ENCODE measurements around the gene IRF7.
A peak's percentile ranks its signal among the peaks of the same experiment; 100 is the strongest.

The IRF7 gene

DNA sequence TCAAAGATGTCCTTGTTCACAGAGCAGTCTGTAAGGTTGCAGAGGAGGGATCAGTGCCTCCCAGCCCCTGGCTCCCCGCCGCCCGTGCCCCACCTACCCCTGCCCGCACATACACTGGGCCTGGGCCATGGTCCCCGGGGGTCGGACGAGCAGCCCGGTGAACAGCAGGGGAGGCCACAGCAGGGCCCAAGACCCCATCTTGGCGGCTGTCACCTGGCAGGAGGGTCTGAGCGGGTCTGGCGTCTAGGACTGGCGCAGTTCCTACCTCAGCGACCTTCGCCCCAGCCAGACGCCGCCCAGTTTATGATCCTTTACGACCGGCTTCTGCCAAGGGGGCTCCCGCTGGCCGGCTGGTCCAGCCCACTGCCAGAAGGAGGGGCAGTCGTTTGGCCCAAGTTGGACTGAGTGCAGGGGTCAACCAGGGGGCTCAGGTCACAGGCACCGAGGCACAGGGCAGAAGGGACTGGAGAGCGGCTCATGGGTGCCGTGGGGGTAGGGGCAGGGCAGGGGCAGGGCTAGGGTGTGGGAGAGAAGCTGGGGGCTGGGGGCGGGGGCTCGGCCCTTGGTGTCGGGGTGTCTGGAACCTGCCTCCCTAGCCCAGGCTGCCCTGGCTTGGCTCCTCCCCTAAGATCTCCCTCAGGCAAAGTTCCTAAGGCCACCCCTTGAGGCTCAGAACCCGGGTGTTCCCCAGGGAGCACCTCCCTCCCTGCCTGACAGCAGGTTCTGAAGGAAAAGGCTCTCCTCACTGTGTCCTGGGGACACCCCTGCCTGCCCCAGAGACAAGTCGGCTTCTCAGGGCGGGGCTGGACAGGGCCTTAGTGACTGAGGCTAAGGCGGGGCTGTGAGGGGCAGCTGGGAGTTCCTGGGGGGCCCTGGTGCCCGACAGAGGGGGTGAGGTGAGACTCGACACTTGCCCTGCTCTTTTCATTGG is 9.2 kb upstream of the IRF7 start, which contains the start of gene CDHR5:
TSS of gene CDHR5 (minus strand) at position 251 of the 931 bp plus-strand sequence. CDS start at position 198, 53 bp downstream.
- no peak for DNase-seq (ENCODE audit: low read depth)
- TF ChIP-seq, protein P1, sequence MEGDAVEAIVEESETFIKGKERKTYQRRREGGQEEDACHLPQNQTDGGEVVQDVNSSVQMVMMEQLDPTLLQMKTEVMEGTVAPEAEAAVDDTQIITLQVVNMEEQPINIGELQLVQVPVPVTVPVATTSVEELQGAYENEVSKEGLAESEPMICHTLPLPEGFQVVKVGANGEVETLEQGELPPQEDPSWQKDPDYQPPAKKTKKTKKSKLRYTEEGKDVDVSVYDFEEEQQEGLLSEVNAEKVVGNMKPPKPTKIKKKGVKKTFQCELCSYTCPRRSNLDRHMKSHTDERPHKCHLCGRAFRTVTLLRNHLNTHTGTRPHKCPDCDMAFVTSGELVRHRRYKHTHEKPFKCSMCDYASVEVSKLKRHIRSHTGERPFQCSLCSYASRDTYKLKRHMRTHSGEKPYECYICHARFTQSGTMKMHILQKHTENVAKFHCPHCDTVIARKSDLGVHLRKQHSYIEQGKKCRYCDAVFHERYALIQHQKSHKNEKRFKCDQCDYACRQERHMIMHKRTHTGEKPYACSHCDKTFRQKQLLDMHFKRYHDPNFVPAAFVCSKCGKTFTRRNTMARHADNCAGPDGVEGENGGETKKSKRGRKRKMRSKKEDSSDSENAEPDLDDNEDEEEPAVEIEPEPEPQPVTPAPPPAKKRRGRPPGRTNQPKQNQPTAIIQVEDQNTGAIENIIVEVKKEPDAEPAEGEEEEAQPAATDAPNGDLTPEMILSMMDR (IDR thresholded peaks at IDR 0.05; ENCODE audit: insufficient read depth, low read depth, low read length, missing control alignments) = no peak
- H3K4me3 ChIP-seq (ENCODE audit: low read length) = no peak within 1 kb of the TSS

DNA sequence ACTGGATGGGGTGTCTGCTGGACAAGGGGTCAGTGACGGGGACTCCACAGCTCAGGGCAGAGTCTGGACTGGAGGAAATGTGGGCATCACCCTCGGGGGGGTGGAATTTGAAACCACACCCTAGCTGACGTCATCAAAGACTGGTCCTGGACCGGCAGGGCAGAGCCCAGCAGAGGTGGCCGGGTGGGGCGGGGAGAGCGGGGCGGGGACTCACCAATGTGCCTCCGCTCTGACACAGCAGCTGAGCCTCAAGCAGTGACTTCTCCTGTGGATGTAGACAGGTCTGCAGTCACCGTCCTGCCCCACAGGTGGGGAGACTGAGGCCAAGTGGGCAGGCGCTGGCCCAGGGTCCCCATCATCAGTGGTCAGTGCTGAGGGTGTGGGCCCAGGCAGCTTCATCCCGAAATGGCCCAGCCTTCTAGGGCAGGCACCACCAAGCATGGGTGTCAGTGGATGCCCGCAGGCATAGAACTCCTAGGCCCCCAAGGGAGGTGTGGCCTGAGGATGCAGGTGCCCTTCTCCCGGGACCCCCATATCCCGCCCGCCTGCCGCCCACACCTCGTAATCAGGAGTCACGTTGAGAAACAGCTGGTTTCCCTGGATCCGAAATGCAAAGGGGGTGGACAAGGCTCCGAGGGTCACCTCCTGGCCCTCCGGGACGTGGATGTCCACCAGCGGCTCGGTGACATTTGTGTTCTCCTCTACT is 8.4 kb upstream of the IRF7 start:
- H3K4me3 ChIP-seq (ENCODE audit: low read length) = no peak overlapping the region
- DNase-seq (ENCODE audit: low read depth) = peak; percentile 62
- TF ChIP-seq, protein P1 (IDR thresholded peaks at IDR 0.05; ENCODE audit: insufficient read depth, low read depth, low read length, missing control alignments) = no peak

DNA sequence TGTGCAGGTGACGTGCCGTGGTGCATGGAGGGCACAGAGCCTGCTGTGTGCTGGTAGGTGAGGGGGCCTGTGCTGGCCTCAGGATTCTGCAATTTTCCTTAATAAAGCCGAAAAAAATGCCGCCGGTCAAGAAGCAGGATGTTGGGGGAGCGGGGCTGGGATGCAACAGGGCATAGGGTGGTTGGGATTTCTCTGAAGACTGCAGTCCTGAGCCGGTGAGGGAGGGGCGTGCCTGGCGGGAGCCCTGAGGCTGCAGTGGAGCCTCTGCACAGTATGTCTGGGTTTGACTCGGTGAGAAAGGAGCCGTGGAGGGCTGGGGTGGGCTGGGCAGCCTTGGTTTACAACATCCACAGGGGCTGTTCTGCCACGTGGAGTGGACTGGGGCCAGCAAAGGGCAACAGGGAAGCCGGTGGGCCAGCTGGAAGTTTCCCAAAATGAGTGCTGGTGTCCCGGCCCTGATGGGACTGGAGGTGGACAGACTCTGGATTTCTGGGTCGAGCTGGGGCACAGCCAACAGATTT is 7.7 kb upstream of the IRF7 start:
- DNase-seq (ENCODE audit: low read depth) = no peak
- no peak overlapping the region for H3K4me3 ChIP-seq (ENCODE audit: low read length)
- TF ChIP-seq, protein P1 (IDR thresholded peaks at IDR 0.05; ENCODE audit: insufficient read depth, low read depth, low read length, missing control alignments) = no peak

DNA sequence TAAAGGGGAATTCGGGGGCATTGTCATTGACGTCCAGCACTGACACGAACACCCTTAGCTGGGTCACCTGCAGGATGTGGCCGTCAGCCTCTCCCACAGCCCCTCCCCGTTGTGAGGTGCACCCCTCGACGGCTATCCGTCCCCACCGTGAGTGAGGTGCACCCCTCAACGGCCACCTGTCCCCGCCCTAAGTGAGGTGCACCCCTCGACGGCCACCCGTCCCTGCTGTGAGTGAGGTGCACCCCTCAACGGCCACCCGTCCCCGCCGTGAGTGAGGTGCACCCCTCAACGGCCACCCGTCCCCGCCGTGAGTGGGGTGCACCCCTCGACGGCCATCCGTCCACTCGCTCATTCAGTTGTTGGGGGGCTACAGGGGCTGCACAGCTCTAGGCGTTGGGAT is 6.1 kb upstream of the IRF7 start:
- TF ChIP-seq, protein P1 (IDR thresholded peaks at IDR 0.05; ENCODE audit: insufficient read depth, low read depth, low read length, missing control alignments) = no peak
- DNase-seq (ENCODE audit: low read depth) = no peak
- H3K4me3 ChIP-seq (ENCODE audit: low read length) = no peak overlapping the region

DNA sequence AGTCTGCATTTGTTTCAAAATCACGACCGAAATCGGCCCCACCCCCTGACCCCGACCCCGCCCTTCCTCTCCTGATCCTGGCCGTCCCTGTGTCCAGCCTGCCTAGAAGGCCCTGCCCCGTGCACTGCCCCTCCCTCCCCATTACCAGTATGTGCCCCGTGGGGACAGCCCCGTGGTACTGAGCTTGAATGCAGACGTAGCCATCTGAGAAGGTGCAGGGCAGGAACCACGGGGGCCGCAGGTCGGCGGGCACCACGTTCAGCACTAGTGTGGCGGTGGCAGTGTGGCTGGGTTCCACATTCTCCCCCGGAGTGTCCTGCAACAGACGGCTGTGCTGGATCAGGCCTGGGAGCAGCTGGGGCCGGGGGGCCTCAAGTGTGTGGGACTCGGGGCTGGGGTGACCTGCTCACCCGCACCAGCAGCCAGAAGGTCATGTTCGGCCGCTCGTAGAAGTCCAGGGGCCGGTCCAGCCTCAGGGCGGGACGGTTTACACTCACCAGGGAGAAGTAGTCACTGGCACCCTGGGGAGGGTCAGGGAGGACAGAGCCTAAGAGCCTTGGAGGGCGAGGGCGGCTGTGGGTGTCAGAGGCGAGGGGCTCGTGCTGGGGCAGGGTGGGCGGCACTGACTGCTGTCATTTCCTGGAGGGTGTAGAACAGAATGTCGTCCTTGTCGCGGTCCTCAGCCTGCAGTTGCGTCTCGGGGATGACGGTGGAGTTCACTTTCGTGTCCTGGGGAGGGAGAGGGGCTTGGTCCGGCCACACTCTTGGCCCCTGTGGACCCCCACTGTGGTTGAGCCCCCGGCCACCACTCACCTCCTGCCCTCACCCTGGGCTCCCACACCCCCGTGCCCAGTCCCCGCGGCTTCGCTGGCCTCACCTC is 5.4 kb upstream of the IRF7 start:
- TF ChIP-seq, protein P1 (IDR thresholded peaks at IDR 0.05; ENCODE audit: insufficient read depth, low read depth, low read length, missing control alignments) = no peak
- no peak overlapping the region for H3K4me3 ChIP-seq (ENCODE audit: low read length)
- no peak for DNase-seq (ENCODE audit: low read depth)

DNA sequence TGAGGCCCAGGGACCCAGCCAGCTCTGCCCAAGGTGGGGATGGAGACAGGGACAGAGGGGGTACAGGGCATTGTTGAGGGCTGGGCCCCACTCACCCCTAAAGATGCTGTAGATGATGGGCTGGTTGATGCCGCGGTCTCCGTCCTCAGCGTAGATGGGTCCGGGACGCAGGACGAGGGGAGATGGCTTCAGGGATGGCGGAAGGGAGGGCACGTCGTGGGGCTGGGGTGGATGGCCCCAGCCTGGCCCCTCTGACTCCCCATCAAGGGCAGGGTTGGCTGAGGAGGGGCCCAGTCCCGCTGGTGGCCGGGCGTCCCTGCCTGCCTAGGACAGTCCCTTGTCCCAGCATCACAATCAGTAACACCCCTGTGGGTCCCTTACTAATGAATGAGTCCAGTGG is 4.5 kb upstream of the IRF7 start:
- H3K4me3 ChIP-seq (ENCODE audit: low read length) = no peak overlapping the region
- no peak for DNase-seq (ENCODE audit: low read depth)
- TF ChIP-seq, protein P1 (IDR thresholded peaks at IDR 0.05; ENCODE audit: insufficient read depth, low read depth, low read length, missing control alignments) = no peak
